Upper lobe of right lung (tissue), 1 donor: Measurements from ENCODE around the gene GTSE1. TPM values are rescaled to one million over a fixed set of nuclear protein-coding genes. Genes with fewer than 3 reads are reported as not detected.

Experiments
- ATAC-seq: fragments of 200-7000 bp; cut with Tn5 transposase; one replicate; pipeline ENCODE4 v1.9.1; 2020; ENCODE audit warnings: mild to moderate bottlenecking, moderate library complexity
- DNase-seq: peaks from one replicate; pipeline ENCODE4 v3.0.0-alpha.2; 2020
- H3K27ac ChIP-seq: fragments of 200-600 bp; one replicate; pipeline ENCODE4 v1.8.0; 2022
- H3K27me3 ChIP-seq: fragments of 200-600 bp; one replicate; pipeline ENCODE4 v1.8.0; 2022; ENCODE audit warnings: mild to moderate bottlenecking
- H3K36me3 ChIP-seq: fragments of 200-600 bp; one replicate; pipeline ENCODE4 v1.8.0; 2022
- H3K4me1 ChIP-seq: fragments of 200-600 bp; one replicate; pipeline ENCODE4 v1.8.0; 2022
- H3K4me3 ChIP-seq: fragments of 200-600 bp; one replicate; pipeline ENCODE4 v1.8.0; 2022; ENCODE audit warnings: mild to moderate bottlenecking
- H3K9me3 ChIP-seq: fragments of 200-600 bp; one replicate; pipeline ENCODE4 v1.8.0; 2022
- intact Hi-C: fragments of 100-400 bp; cut with DNase I; formaldehyde crosslinking; loops from one replicate; pipeline ENCODE4 v1.11.0; 2022
- total RNA-seq: library from RNA; stranded (reverse); fragmentation: NEBNext Ultra II Directional; extraction: Animal tissue kit (Norgen Biotek cat#: 25700); gene quantifications from one replicate; pipeline ENCODE4 v1.2.1, GENCODE V29; 2021
- TF ChIP-seq, protein P1 (sequence below): fragments of 200-600 bp; IDR thresholded peaks from one replicate; pipeline ENCODE4 v1.8.0; 2022; ENCODE audit warnings: antibody characterized with exemption
- donor health status: DM: no; HTN: yes; CAD: no; lungs with severe emphysema.

Gene GTSE1
- total RNA-seq, 1 donor from 2014 or later, result 0.43 TPM

DNA sequence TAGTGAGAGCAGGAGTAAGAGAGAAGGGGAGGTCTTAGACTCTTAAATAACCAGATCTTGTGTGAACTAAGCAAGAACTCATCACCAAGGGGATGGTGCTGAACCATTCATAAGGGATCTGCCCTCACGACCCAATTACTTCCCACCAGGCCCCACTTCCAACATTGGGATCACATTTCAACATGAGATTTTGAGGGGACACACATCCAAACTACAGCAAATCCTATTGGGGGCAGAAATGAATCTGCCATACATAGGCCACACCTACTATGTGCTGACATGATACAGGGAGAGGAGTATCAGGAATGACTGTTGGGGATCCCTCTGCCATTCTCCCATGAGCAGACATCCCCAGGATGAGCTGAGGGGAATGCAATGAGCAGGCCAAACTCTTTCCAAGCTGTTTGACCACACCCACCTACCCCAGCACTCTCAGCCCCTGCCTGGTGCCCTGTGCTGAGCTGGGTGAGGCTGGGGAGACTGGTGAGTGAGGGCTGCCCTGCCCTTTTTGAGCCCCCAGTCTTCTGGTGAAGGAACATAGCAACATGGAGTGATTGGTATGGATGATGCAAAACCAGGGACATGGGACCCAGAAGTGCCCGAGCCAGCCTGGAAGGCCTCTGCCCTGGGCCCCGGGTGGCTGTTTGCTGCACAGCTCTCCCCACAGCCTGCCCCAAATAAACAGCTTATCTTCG, 1.2 kb upstream of the GTSE1 start:
- peaks cover 15% of the 10 kb centered on the region for H3K36me3 ChIP-seq
- DNase-seq (no peak), ATAC-seq (no peak)
- intact Hi-C loops, result no loop called here
- no peaks in the 10 kb centered on the region for H3K27me3 ChIP-seq
- peak overlapping the region; percentile 93 for H3K27ac ChIP-seq
- peaks cover 15% of the 10 kb centered on the region for H3K4me1 ChIP-seq
- H3K9me3 ChIP-seq, result no peaks in the 10 kb centered on the region
- peak overlapping the region; percentile 74 for H3K4me3 ChIP-seq
- TF ChIP-seq, protein P1, sequence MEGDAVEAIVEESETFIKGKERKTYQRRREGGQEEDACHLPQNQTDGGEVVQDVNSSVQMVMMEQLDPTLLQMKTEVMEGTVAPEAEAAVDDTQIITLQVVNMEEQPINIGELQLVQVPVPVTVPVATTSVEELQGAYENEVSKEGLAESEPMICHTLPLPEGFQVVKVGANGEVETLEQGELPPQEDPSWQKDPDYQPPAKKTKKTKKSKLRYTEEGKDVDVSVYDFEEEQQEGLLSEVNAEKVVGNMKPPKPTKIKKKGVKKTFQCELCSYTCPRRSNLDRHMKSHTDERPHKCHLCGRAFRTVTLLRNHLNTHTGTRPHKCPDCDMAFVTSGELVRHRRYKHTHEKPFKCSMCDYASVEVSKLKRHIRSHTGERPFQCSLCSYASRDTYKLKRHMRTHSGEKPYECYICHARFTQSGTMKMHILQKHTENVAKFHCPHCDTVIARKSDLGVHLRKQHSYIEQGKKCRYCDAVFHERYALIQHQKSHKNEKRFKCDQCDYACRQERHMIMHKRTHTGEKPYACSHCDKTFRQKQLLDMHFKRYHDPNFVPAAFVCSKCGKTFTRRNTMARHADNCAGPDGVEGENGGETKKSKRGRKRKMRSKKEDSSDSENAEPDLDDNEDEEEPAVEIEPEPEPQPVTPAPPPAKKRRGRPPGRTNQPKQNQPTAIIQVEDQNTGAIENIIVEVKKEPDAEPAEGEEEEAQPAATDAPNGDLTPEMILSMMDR, result no peak

DNA sequence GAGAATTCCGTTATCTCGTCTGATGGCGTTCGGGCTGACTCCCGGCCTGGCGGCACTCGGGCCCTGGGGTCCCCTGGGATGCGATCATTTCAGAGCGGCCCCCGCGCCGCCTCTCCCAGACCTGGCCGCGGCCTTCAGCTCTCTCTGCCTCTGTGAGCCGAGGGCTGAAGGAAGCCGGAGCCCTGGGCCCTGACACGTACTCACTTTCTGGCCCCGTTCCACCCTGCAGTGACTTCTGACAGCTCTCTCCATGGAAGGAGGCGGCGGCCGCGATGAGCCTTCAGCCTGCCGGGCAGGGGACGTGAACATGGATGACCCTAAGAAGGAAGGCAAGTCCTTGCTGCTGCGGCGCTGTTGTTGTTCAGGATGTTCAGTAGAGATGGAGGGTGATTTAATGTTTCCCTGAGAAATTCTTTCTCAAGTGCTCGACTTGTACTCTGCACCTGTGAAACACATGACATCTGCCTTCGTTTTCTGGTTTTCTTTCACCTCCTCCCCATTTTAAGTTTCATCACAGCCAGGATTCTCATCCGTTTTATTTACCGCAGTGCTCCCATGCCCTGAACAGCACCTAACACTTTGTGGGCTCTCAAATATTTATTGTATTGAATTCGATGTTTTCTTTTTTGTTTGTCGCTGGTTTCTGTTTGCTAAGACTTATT, 612 bp downstream of the GTSE1 start:
- peaks cover 15% of the 10 kb centered on the region for H3K4me1 ChIP-seq
- intact Hi-C loops, result no loop called here
- DNase-seq, result no peak
- no peaks in the 10 kb centered on the region for H3K27me3 ChIP-seq
- no peaks in the 10 kb centered on the region for H3K9me3 ChIP-seq
- H3K4me3 ChIP-seq, result peak overlapping the region; percentile 74
- peaks cover 11% of the 10 kb centered on the region for H3K36me3 ChIP-seq
- no peak overlapping the region for H3K27ac ChIP-seq
- ATAC-seq, result no peak
- TF ChIP-seq, protein P1, result no peak

DNA sequence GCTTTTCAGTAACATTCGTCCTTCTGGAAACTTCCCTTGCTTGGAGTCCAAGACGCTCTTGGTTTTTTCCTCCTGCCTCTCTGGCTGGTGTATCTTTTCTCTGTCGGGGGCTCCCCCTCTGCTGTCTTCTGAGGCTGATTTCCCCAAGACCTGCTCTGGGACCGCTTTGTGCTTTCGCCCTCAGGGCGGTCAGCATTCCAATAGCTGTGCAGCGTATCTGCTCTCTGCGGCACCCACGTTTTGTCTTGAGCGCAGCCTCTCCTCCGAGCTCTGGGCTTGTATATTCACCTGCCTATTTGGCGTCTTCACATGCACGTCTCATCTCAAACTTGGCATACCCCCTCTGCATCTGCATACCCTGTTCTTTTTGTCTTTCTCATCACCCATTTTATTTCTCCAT, 2.4 kb downstream of the GTSE1 start:
- ATAC-seq, result no peak
- Histone ChIP-seq H3K27me3 (no peaks in the 10 kb centered on the region), H3K9me3 (no peaks in the 10 kb centered on the region), H3K36me3 (no peaks in the 10 kb centered on the region), H3K4me1 (peaks cover 15% of the 10 kb centered on the region), H3K4me3 (no peak overlapping the region), H3K27ac (no peak overlapping the region)
- TF ChIP-seq, protein P1, result no peak
- no peak for DNase-seq
- intact Hi-C loops, result no loop called here

DNA sequence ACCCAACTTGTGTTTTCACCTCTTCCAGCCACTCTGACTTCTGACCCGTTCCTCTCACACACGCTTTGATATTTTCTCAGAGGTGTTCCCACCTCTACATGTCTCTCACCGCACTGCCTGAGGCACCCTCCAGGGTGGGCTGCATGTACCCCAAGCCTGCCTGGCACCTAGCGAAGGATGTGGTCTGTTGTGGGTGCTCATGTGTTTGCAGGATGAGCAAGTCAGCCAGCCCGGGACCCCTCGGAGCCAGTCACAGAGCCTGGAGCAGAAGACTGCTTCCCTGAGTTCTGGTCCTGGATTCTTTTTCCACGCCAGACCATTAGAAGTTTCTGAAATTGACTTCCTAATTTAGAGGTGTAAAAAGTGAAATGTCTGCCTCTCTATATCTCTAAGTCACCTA, 3.8 kb downstream of the GTSE1 start:
- Histone ChIP-seq H3K4me3 (no peak overlapping the region), H3K27ac (no peak overlapping the region), H3K9me3 (no peaks in the 10 kb centered on the region), H3K27me3 (no peaks in the 10 kb centered on the region), H3K36me3 (no peaks in the 10 kb centered on the region), H3K4me1 (peaks cover 14% of the 10 kb centered on the region)
- DNase-seq (no peak), ATAC-seq (no peak)
- intact Hi-C loops, result no loop called here
- TF ChIP-seq, protein P1, result no peak

DNA sequence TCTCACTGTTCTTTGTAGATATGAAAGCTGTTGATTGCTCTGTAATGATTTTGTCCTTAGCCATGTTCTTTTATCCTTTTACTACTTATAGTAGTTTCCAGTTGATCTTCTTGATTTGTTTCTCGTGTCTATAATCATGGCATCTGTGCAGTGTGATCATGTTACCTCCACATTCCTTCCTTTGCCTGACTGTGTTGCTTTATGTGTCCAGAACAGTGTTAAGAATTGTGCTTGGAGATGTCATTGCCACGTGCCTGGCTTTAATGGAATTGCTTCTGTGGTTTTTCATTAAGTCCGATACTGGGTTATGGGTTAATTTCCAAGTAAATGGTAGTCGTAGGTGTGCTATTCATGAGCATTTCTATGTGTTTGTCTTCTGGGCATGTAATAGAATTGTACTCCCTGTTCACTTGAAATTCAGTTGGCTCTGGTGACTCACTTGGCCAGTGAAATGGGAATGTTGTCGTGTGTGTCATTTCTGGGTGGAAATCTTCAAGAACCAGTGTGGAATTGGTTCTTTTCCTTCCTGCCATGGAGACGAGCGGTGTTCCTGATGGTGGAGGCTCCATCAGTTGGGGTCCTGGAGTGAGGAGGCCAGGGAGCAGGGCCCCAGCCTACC, 6.8 kb downstream of the GTSE1 start:
- H3K36me3 ChIP-seq, result no peaks in the 10 kb centered on the region
- H3K9me3 ChIP-seq, result no peaks in the 10 kb centered on the region
- DNase-seq (no peak), ATAC-seq (no peak)
- intact Hi-C loops, result no loop called here
- H3K4me1 ChIP-seq, result no peaks in the 10 kb centered on the region
- H3K4me3 ChIP-seq, result no peak overlapping the region
- TF ChIP-seq, protein P1, result no peak
- H3K27me3 ChIP-seq, result no peaks in the 10 kb centered on the region
- H3K27ac ChIP-seq, result no peak overlapping the region
